ENCODE results near the gene CASP10. TPM values are rescaled to one million over a fixed set of nuclear protein-coding genes. Genes with fewer than 3 reads are reported as not detected.

CASP10 gene
- total and polyA plus RNA-seq, 2 of the 13 experiments (the other 11 are each of a cell fraction or from before 2014, with no cell fraction given): 22.2 to 23.8 TPM

GRCh38 chr2:201149064-201149820 lies 33.7 kb upstream of the CASP10 start:
- in situ Hi-C loops (cut with HindIII; ENCODE audit: extremely low pct_ligation_motif_present, low pct_unique_long_range_greater_than_20kb): no loop called here
- Histone ChIP-seq H3K4me2 (ENCODE audit: low read depth, low read length) (peak overlapping the region; percentile 49), H3K27me3 (ENCODE audit: control insufficient read depth in 1 of 2, insufficient read depth in 2 of 2, low read length in 2 of 2) (no peaks in the 10 kb centered on the region), H3K4me1 (ENCODE audit: insufficient read depth, low read length) (peaks cover 48% of the 10 kb centered on the region), H4K20me1 (ENCODE audit: insufficient read depth, low read length) (no peaks in the 10 kb centered on the region), H2AFZ (ENCODE audit: low read length) (no peak overlapping the region), H3K36me3 (replicated peaks in 1 of 2; ENCODE audit: control insufficient read depth in 1 of 2, insufficient read depth in 2 of 2, low read length in 2 of 2) (peaks cover 2 to 24% of the 10 kb centered on the region in 2 experiments; a peak in 4 of 5 replicates), H3K9me3 (ENCODE audit: low read length) (no peaks in the 10 kb centered on the region), H3K27ac (ENCODE audit: extremely low read length, insufficient read depth, low read length) (peak overlapping the region; percentile 91), H3K79me2 (ENCODE audit: insufficient read depth, low read length) (peaks cover 3% of the 10 kb centered on the region), H3K9ac (ENCODE audit: insufficient read depth, low read depth, low read length) (peak overlapping the region; percentile 59), H3K4me3 (replicated peaks in 1 of 3; ENCODE audit: insufficient read depth in 1 of 3, low read depth in 2 of 3, low read length in 3 of 3) (peak overlapping the region in 1 of 3 experiments; percentile 5; a peak in 2 of 6 replicates)
- intact Hi-C loops (cut with micrococcal nuclease; ENCODE audit: unreplicated experiment): loop anchor here (1.0 kb wide), 1 partner anchor 9 kb away; no protein-coding TSS in a partner anchor
- FAIRE-seq (peak; percentile 78), ATAC-seq (peak; percentile 88), DNase-seq (ENCODE audit: low spot score) (peak; percentile 97)
- ChIA-PET CTCF (ENCODE audit: low intra/inter-chr PET ratio, low total read pairs) (no interaction called here), POLR2A (interaction anchor here (0.8 to 5.7 kb wide), 4 partner anchors 9 to 33 kb away, joined by 3 to 75 read pairs (median 8); partner anchors contain the start of genes CASP10 and CFLAR)
- no TSS peak for BruUV-seq (replicated peaks)
- 37% methylated on average over 2 of the region's 2 CpGs for WGBS (ENCODE audit: low lambda C conversion rate)
- TF ChIP-seq REPIN1 (CRISPR knock-in tag; IDR thresholded peaks at IDR 0.05; ENCODE audit: borderline replicate concordance, low read depth): peak; percentile 43; the same call in 1 of the 2 replicates
- TF ChIP-seq ARID4A (CRISPR knock-in tag; IDR thresholded peaks at IDR 0.05; ENCODE audit: borderline replicate concordance): 0 out of 2 replicates have a peak, but pooled peaks have one; percentile 26
- peak; percentile 75 for TF ChIP-seq CREM (IDR thresholded peaks at IDR 0.05)
- TF ChIP-seq CREM (CRISPR knock-in tag; IDR thresholded peaks at IDR 0.05): no peak
- no peak for TF ChIP-seq ZNF121 (CRISPR knock-in tag; IDR thresholded peaks at IDR 0.05)
- TF ChIP-seq ISL2 (CRISPR knock-in tag; IDR thresholded peaks at IDR 0.05): peak; percentile 65
- no peak for TF ChIP-seq U2AF2 (IDR thresholded peaks at IDR 0.05; ENCODE audit: low read depth, low read length)
- TF ChIP-seq HNF4G (IDR thresholded peaks at IDR 0.05; ENCODE audit: borderline replicate concordance, low read depth, low read length): peak; percentile 97
- TF ChIP-seq HNF4G (CRISPR knock-in tag; IDR thresholded peaks at IDR 0.05; ENCODE audit: borderline replicate concordance, low read depth): peak; percentile 81; the same call in 1 of the 2 replicates
- peak; percentile 87; the same call in 1 of the 2 replicates for TF ChIP-seq HMG20A (CRISPR knock-in tag; IDR thresholded peaks at IDR 0.05; ENCODE audit: borderline replicate concordance)
- TF ChIP-seq ZNF577 (CRISPR knock-in tag; IDR thresholded peaks at IDR 0.05; ENCODE audit: borderline replicate concordance, low read depth): no peak
- TF ChIP-seq FOSL1 (CRISPR knock-in tag; IDR thresholded peaks at IDR 0.05; ENCODE audit: borderline replicate concordance): peak; percentile 42; the same call in 1 of the 2 replicates
- peak; percentile 53; the same call in 1 of the 2 replicates for TF ChIP-seq ZNF609 (CRISPR knock-in tag; IDR thresholded peaks at IDR 0.05; ENCODE audit: borderline replicate concordance)

Measured in HepG2 (cell line).